ENCODE results near the gene TMEM163. TPM values are rescaled to one million over a fixed set of nuclear protein-coding genes. Genes with fewer than 3 reads are reported as not detected.

TMEM163 gene
- total RNA-seq, 2 experiments from 2014 or later, result 0.23 TPM; not detected in 1

- no peak for ATAC-seq
- CTCF ChIA-PET, result no interaction called here
Observed at GRCh38 chr2:134500211-134500935, 218.4 kb downstream of the TMEM163 start.

DNA sequence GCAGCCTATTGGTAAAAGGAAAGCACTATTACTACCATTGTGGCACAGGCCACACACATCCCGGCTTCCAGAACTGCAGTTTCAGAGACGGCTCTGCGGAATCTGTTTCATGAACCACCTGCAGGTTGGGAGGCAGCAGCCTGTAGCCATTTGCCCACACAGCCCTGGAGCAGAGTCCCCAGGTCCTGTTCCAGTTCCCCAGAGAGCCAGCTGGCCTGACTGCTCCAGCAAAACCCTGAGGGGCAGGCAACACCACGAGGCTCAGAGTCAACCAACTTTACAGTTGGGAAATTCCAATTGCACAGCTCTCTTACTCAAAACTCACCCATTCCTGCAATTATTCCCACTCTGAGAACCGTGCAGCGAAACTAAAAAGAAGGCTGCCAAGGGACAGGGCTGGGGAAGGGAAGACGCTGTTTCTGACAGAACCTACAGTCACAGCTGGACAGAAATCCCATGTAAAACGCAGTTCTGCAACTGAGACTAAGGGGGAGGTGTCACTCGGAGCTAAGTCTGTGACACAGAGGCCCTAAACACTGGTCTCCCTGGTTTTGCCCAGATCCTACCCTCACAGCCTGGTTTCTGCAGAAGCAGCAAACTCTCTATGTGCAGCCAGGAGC is 219.4 kb downstream of the TMEM163 start:
- H3K9me3 Mint-ChIP-seq (ENCODE audit: insufficient read depth), result no peaks in the 10 kb centered on the region
- H3K36me3 Mint-ChIP-seq (ENCODE audit: low read depth), result no peaks in the 10 kb centered on the region
- ChIA-PET POLR2A (no interaction called here), CTCF (no interaction called here)
- H3K4me1 Mint-ChIP-seq (ENCODE audit: low read depth), result no peaks in the 10 kb centered on the region
- ATAC-seq, result no peak
- DNase-seq, result no peak
- peaks cover 5% of the 10 kb centered on the region for H3K27me3 Mint-ChIP-seq (ENCODE audit: low read depth)
- H3K4me3 Mint-ChIP-seq, result no peak overlapping the region
- no peak overlapping the region for H3K27ac Mint-ChIP-seq

More at GRCh38 chr2:134500211-134500935, 218.4 kb downstream of the TMEM163 start:
- Mint-ChIP-seq H3K4me1 (ENCODE audit: low read depth) (no peaks in the 10 kb centered on the region), H3K36me3 (ENCODE audit: low read depth) (no peaks in the 10 kb centered on the region), H3K27ac (no peak overlapping the region), H3K27me3 (ENCODE audit: low read depth) (peaks cover 5% of the 10 kb centered on the region), H3K4me3 (no peak overlapping the region), H3K9me3 (ENCODE audit: insufficient read depth) (no peaks in the 10 kb centered on the region)
- POLR2A ChIA-PET, result no interaction called here
- no peak for DNase-seq

- H3K4me1 Mint-ChIP-seq (ENCODE audit: low read depth), result no peaks in the 10 kb centered on the region
- H3K36me3 Mint-ChIP-seq (ENCODE audit: low read depth), result no peaks in the 10 kb centered on the region
- H3K27ac Mint-ChIP-seq, result no peak overlapping the region
- no peak for DNase-seq
- no peaks in the 10 kb centered on the region for H3K9me3 Mint-ChIP-seq (ENCODE audit: insufficient read depth)
- ATAC-seq, result no peak
- peaks cover 5% of the 10 kb centered on the region for H3K27me3 Mint-ChIP-seq (ENCODE audit: low read depth)
- ChIA-PET CTCF (no interaction called here), POLR2A (no interaction called here)
- no peak overlapping the region for H3K4me3 Mint-ChIP-seq
Observed at GRCh38 chr2:134498654-134499053, 220.1 kb downstream of the TMEM163 start.

DNA sequence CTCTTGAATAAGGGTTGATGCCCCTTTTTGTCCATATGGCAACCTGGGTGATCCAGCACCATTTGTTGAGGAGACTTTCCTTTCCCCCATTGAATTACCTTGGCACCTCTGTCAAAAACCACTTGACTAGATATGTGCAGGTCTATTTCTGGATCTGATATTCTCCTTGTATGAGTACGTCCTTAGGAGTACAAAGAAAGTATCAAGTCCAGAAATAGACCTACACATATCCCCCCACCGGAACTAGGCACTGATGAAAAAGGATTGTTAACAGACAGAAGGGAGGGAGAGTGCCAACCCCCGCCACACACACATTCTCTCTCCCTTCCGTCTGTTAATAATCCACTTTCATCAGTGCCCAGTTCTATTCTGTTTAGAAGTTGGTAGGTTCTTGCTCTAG is 225.0 kb downstream of the TMEM163 start:
- Mint-ChIP-seq H3K4me1 (ENCODE audit: low read depth) (no peaks in the 10 kb centered on the region), H3K27ac (no peak overlapping the region), H3K27me3 (ENCODE audit: low read depth) (peaks cover 12% of the 10 kb centered on the region), H3K4me3 (no peak overlapping the region), H3K36me3 (ENCODE audit: low read depth) (no peaks in the 10 kb centered on the region), H3K9me3 (ENCODE audit: insufficient read depth) (no peaks in the 10 kb centered on the region)
- ChIA-PET POLR2A (no interaction called here), CTCF (no interaction called here)
- ATAC-seq (no peak), DNase-seq (no peak)

DNA sequence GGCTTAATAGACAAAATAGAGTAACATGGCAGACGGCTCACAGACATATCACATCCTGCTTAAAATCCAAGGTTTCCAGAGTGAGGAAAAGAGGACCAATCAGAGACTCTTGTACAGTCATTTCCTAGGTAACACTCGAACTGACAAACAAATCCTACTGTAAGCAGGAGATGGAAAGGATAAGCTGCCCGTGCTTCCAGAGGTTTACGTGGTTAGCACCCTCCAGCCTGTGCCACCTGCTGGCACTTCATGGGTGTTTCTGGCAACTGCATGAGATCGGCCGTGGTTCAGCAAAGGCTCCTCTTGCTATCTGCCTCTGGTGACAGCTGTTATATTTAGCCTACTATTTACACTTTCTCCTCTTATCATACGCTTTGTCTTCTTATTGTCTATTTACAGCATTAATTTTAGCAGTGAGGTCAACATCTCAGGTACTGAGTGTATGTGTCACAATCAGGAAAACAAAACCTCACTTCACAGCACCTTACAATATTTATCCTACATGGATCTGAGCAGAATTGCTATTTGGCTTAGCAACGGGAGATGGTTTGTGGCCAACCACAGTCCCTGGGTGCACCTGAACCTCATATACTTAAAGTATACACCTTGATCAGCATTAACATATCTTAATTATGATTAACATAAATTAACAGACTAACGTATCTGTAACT is 226.9 kb downstream of the TMEM163 start:
- peaks cover 12% of the 10 kb centered on the region for H3K27me3 Mint-ChIP-seq (ENCODE audit: low read depth)
- ChIA-PET CTCF (no interaction called here), POLR2A (no interaction called here)
- ATAC-seq (no peak), DNase-seq (no peak)
- no peaks in the 10 kb centered on the region for H3K4me1 Mint-ChIP-seq (ENCODE audit: low read depth)
- H3K4me3 Mint-ChIP-seq, result no peak overlapping the region
- no peak overlapping the region for H3K27ac Mint-ChIP-seq
- no peaks in the 10 kb centered on the region for H3K36me3 Mint-ChIP-seq (ENCODE audit: low read depth)
- H3K9me3 Mint-ChIP-seq (ENCODE audit: insufficient read depth), result no peaks in the 10 kb centered on the region

DNA sequence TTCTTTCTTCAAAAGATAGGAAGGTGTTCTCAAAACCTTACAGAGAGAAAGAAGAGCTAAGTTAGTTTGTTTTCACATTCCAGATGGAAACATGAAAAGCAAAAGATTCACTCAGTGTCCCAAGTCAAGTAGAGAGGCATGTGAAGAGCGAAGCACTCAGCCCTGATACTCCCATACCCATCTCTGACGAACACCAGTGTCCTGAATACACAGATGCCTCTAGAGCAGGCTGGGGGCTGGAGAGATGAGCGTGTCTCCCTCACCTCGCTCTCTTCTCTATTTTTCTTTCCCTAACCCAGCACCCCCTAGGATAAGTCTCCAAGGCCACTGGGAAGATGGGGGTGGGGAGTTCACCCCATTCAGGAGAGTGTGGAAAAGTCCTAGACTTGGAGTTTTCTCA is 227.8 kb downstream of the TMEM163 start:
- no peaks in the 10 kb centered on the region for H3K9me3 Mint-ChIP-seq (ENCODE audit: insufficient read depth)
- ATAC-seq, result no peak
- no peaks in the 10 kb centered on the region for H3K4me1 Mint-ChIP-seq (ENCODE audit: low read depth)
- peaks cover 12% of the 10 kb centered on the region for H3K27me3 Mint-ChIP-seq (ENCODE audit: low read depth)
- DNase-seq, result no peak
- H3K27ac Mint-ChIP-seq, result no peak overlapping the region
- ChIA-PET CTCF (no interaction called here), POLR2A (no interaction called here)
- H3K4me3 Mint-ChIP-seq, result no peak overlapping the region
- no peaks in the 10 kb centered on the region for H3K36me3 Mint-ChIP-seq (ENCODE audit: low read depth)

DNA sequence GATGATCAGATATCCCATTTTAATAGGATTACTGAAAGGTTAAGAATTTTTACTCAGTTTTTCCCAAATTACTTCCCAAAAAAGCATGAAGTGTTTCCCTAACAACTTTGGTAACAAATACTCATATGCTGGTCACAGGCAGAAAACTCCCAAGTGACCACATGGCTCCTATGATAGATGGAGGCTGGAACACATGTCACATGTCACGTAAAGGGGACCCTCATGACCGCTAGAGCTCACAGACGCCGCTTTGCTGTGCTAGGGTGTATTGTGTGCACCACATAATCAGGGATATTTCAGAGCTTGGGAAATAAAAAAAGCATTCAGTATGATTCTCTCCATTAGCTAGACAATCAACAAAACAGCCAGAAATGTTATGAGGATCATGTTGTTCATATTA is 228.2 kb downstream of the TMEM163 start:
- POLR2A ChIA-PET, result no interaction called here
- H3K9me3 Mint-ChIP-seq (ENCODE audit: insufficient read depth), result no peaks in the 10 kb centered on the region
- no peak overlapping the region for H3K27ac Mint-ChIP-seq
- peaks cover 12% of the 10 kb centered on the region for H3K27me3 Mint-ChIP-seq (ENCODE audit: low read depth)
- no peaks in the 10 kb centered on the region for H3K4me1 Mint-ChIP-seq (ENCODE audit: low read depth)
- no peak for DNase-seq
- no peaks in the 10 kb centered on the region for H3K36me3 Mint-ChIP-seq (ENCODE audit: low read depth)
- no peak overlapping the region for H3K4me3 Mint-ChIP-seq
- ATAC-seq, result no peak
- CTCF ChIA-PET, result no interaction called here

- no peak for ATAC-seq
- Mint-ChIP-seq H3K4me3 (no peak overlapping the region), H3K27me3 (ENCODE audit: low read depth) (peaks cover 12% of the 10 kb centered on the region), H3K36me3 (ENCODE audit: low read depth) (no peaks in the 10 kb centered on the region), H3K9me3 (ENCODE audit: insufficient read depth) (no peaks in the 10 kb centered on the region), H3K4me1 (ENCODE audit: low read depth) (no peaks in the 10 kb centered on the region), H3K27ac (no peak overlapping the region)
- no peak for DNase-seq
- ChIA-PET POLR2A (no interaction called here), CTCF (no interaction called here)
Observed at GRCh38 chr2:134489732-134490384, 228.9 kb downstream of the TMEM163 start.

DNA sequence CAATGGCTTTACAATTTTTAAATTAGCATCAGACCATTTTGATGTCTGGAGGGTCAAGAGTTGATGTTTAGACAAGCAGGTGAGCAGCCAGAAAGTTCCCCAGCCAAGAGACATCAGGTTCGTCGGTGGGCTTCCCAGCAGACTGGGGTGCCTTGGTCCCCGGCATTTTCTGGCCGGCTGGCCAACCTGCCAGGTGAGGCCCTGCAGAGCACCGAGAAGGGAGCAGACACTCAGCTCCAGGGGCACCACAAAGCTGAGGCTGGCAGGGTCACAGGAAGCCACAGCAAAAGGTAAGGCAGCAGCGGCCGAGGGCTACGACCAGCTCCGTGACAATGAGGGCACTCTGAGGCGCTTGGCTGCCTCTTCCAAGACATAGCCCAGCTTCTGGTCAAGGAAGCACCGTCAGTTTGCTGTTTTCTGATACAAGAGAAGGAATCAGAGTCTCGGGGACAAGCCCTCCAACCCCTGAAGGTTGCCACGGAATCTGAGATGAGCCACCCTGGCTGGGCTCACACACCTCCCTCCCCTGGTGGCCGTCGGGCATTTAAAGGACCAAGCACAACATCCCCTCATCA is 235.9 kb downstream of the TMEM163 start:
- ChIA-PET CTCF (no interaction called here), POLR2A (no interaction called here)
- no peak for ATAC-seq
- DNase-seq, result no peak
- Mint-ChIP-seq H3K27ac (no peak overlapping the region), H3K4me1 (ENCODE audit: low read depth) (no peaks in the 10 kb centered on the region), H3K4me3 (no peak overlapping the region), H3K9me3 (ENCODE audit: insufficient read depth) (no peaks in the 10 kb centered on the region), H3K36me3 (ENCODE audit: low read depth) (no peaks in the 10 kb centered on the region), H3K27me3 (ENCODE audit: low read depth) (no peaks in the 10 kb centered on the region)

GRCh38 chr2:134482131-134482723 is 236.6 kb downstream of the TMEM163 start:
- Mint-ChIP-seq H3K4me1 (ENCODE audit: low read depth) (no peaks in the 10 kb centered on the region), H3K36me3 (ENCODE audit: low read depth) (no peaks in the 10 kb centered on the region), H3K27ac (no peak overlapping the region), H3K9me3 (ENCODE audit: insufficient read depth) (no peaks in the 10 kb centered on the region), H3K27me3 (ENCODE audit: low read depth) (no peaks in the 10 kb centered on the region), H3K4me3 (no peak overlapping the region)
- no peak for ATAC-seq
- CTCF ChIA-PET, result no interaction called here
- POLR2A ChIA-PET, result no interaction called here
- no peak for DNase-seq

DNA sequence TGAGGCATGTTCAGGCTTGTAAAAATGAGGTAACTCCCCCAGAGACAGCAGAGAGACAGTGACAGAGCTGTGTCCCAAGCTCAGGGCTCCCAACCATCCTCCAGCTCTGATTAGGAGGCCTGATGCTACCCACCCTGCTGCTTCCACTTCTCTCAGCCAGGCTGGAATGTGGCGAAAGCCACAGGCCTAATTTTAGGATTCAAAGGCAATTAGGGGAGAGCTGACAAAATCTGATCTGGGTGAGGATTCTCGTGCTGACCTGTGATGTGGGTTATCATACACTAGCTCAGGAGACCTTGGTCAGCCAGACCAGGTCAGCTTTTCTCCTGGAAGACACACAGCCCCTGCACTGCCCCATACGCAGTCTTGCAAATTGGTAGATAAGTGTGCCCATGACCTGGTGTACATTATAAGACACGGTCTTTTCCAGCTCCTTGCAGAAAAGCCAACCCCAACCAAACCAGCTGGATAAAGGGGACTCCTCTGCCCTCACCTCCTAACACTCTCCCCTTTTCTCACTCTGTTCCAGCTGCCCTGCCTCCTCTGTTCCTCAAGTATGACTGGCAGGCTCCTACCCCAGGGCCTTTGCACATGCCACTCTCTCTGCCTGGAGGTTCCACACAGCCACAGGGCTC is 239.0 kb downstream of the TMEM163 start:
- Mint-ChIP-seq H3K4me3 (no peak overlapping the region), H3K36me3 (ENCODE audit: low read depth) (no peaks in the 10 kb centered on the region), H3K27ac (no peak overlapping the region), H3K4me1 (ENCODE audit: low read depth) (no peaks in the 10 kb centered on the region), H3K27me3 (ENCODE audit: low read depth) (peaks cover 7% of the 10 kb centered on the region), H3K9me3 (ENCODE audit: insufficient read depth) (no peaks in the 10 kb centered on the region)
- no peak for ATAC-seq
- DNase-seq, result no peak
- POLR2A ChIA-PET, result no interaction called here
- CTCF ChIA-PET, result no interaction called here

Data from activated CD8-positive, alpha-beta T cell treated with anti-CD3 and anti-CD28 coated beads, Interleukin-2, amount 10 ng/mL, durations not matched to agents 7 days and 5 days (primary cell).